Ishikawa (cell line): Measurements from ENCODE around the gene PKIG.

Experiments
- CEBPB ChIP-seq: IDR thresholded peaks from 2 replicates; pipeline ENCODE4 v1.6.1; 2012
- CREB1 ChIP-seq: IDR thresholded peaks from 2 replicates; pipeline ENCODE4 v1.6.1; 2012; ENCODE audit warnings: low read depth
- EGR1 ChIP-seq: IDR thresholded peaks from 2 replicates; pipeline ENCODE4 v1.6.1; 2012
- EP300 ChIP-seq: IDR thresholded peaks from 2 replicates; pipeline ENCODE4 v1.6.1; 2012; ENCODE audit warnings: borderline replicate concordance
- FOXM1 ChIP-seq: IDR thresholded peaks from 2 replicates; pipeline ENCODE4 v1.6.1; 2012; ENCODE audit warnings: low read depth, borderline replicate concordance
- MAX ChIP-seq: IDR thresholded peaks from 2 replicates; pipeline ENCODE4 v1.6.1; 2012
- NFIC ChIP-seq: IDR thresholded peaks from 2 replicates; pipeline ENCODE4 v1.6.1; 2012
- RAD21 ChIP-seq: IDR thresholded peaks from 2 replicates; pipeline ENCODE4 v1.6.1; 2012; ENCODE audit warnings: low read depth
- TAF1 ChIP-seq: IDR thresholded peaks from 2 replicates; pipeline ENCODE4 v1.6.1; 2012; ENCODE audit warnings: low read depth, mild to moderate bottlenecking
- TCF12 ChIP-seq: IDR thresholded peaks from 2 replicates; pipeline ENCODE4 v1.6.1; 2012; ENCODE audit warnings: low read depth
- TEAD4 ChIP-seq: IDR thresholded peaks from 2 replicates; pipeline ENCODE4 v1.6.1; 2012
- YY1 ChIP-seq: IDR thresholded peaks from 2 replicates; pipeline ENCODE4 v1.6.1; 2012; ENCODE audit warnings: low read depth
- TF ChIP-seq, protein P1 (sequence below): IDR thresholded peaks from 2 replicates; pipeline ENCODE4 v1.6.1; 2012
- TF ChIP-seq, protein P2 (sequence below): IDR thresholded peaks from 2 replicates; pipeline ENCODE4 v1.6.1; 2012; ENCODE audit warnings: low read depth, mild to moderate bottlenecking

DNA sequence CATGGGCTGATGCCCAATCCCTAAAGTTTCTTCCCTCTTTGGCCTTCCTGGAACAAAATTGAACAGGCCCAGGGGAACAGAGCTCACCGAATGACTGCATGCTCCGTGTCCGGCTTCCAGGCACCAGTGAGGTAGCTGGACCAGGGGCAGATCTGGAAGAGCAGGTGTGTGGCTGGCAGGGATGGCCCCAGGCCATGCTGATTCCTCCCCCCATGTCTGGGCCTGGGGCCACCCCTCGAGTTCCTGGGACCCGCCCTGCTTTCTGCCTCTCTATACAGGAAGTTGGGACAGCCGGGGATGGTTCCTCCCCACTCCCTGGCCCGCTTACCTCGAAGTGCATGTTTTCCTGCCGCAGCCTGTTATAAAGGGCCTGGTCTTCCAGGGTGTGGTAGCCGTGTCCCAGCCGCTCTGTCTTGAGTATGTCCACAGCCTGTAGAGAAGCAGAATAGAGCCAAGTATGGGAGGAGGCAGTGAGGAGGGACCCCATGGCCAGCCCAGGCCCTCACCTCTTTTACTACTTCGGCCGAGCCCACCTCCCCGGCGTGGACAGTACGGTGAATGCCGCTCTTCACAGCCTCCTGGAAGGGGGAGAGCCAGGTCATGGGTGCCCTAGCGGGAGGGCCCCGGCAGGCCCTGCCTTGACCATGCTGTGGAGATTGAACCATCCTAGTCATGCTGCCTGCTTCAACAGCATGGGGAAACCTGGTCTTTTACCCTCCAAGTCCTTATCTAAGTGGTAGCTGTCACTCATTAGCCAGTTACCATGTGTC lies 40.3 kb downstream of the PKIG start:
- TF ChIP-seq MAX (no peak), NFIC (no peak), FOXM1 (no peak), EGR1 (no peak), RAD21 (no peak), EP300 (no peak), YY1 (no peak), CREB1 (no peak), CEBPB (no peak), TCF12 (no peak), TAF1 (no peak), TEAD4 (no peak)
- TF ChIP-seq, protein P1, sequence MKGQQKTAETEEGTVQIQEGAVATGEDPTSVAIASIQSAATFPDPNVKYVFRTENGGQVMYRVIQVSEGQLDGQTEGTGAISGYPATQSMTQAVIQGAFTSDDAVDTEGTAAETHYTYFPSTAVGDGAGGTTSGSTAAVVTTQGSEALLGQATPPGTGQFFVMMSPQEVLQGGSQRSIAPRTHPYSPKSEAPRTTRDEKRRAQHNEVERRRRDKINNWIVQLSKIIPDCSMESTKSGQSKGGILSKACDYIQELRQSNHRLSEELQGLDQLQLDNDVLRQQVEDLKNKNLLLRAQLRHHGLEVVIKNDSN: no peak
- TF ChIP-seq, protein P2, sequence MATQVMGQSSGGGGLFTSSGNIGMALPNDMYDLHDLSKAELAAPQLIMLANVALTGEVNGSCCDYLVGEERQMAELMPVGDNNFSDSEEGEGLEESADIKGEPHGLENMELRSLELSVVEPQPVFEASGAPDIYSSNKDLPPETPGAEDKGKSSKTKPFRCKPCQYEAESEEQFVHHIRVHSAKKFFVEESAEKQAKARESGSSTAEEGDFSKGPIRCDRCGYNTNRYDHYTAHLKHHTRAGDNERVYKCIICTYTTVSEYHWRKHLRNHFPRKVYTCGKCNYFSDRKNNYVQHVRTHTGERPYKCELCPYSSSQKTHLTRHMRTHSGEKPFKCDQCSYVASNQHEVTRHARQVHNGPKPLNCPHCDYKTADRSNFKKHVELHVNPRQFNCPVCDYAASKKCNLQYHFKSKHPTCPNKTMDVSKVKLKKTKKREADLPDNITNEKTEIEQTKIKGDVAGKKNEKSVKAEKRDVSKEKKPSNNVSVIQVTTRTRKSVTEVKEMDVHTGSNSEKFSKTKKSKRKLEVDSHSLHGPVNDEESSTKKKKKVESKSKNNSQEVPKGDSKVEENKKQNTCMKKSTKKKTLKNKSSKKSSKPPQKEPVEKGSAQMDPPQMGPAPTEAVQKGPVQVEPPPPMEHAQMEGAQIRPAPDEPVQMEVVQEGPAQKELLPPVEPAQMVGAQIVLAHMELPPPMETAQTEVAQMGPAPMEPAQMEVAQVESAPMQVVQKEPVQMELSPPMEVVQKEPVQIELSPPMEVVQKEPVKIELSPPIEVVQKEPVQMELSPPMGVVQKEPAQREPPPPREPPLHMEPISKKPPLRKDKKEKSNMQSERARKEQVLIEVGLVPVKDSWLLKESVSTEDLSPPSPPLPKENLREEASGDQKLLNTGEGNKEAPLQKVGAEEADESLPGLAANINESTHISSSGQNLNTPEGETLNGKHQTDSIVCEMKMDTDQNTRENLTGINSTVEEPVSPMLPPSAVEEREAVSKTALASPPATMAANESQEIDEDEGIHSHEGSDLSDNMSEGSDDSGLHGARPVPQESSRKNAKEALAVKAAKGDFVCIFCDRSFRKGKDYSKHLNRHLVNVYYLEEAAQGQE: no peak
